Heart left ventricle (tissue), 13 donors: Measurements from ENCODE around the gene OGFOD3.
"Not testable (repeated sequence)": the region's sequence is repeated elsewhere in the genome, so short reads cannot be mapped to it uniquely, and the experiment has no call there.

Experiments used
- CTCF ChIP-seq, 12 donors: fragments of 200-600 bp; sonication (generic) in 4 of 12; IDR thresholded peaks; one replicate each; pipeline versions ENCODE4 v1.5.0 to v1.8.0; 2018 to 2022; ENCODE audit warnings: antibody characterized with exemption in 12 of 12, mild to moderate bottlenecking in 5 of 12
- POLR2A ChIP-seq, 2 donors: fragments of 450-650 bp; IDR thresholded peaks; one replicate each; pipeline ENCODE4 v1.6.1; 2017; ENCODE audit warnings: antibody characterized with exemption in 2 of 2, mild to moderate bottlenecking in 2 of 2, moderate library complexity in 2 of 2
- donor health status: ischemic (EF 13 %, LVEDD 7.1; RV severe dilation, severe dysfunction).
- donor health status: DM: no; HTN: yes; CAD: no.
- donor health status: DM: no; HTN: no; CAD: no.
- donor health status: ischemic (EF 25% LVEDD 6.9; RV normal size, moderate dysfunction).
- donor health status: ischemic (EF 25% LVEDD 5.7; RV mildly dilated, moderate dysfunction).
- donor health status: ischemic (EF 35%, LVEDD 5.7; RV mildly dilated, moderate dysfunction).
- donor health status: nonischemic (EF 11% LVEDD 7.7; RV severe dilation, severe dysfunction).
- donor health status: DM: yes; HTN: yes; CAD: no.
- donor health status: PGD.
- donor health status: ischemic (EF 29% LVEDD 5.4; RV normal size, mild dysfunction).
- donor health status: nonischemic (EF 23%, LVEDD 6.1; RV moderate dilation, normal function).

GRCh38 chr17:82459936-82460335 is 41.5 kb upstream of the OGFOD3 start:
- TF ChIP-seq POLR2A, CTCF (IDR thresholded peaks at IDR 0.05): not testable (repeated sequence)
